GM18526 (cell line): ENCODE data around the gene MINDY4.

ENCODE experiments used
- POLR2A ChIP-seq: IDR thresholded peaks from 3 replicates; pipeline ENCODE4 v1.6.1; 2011; ENCODE audit not compliant: insufficient read length; ENCODE audit errors: extremely low read depth

MINDY4 gene

DNA sequence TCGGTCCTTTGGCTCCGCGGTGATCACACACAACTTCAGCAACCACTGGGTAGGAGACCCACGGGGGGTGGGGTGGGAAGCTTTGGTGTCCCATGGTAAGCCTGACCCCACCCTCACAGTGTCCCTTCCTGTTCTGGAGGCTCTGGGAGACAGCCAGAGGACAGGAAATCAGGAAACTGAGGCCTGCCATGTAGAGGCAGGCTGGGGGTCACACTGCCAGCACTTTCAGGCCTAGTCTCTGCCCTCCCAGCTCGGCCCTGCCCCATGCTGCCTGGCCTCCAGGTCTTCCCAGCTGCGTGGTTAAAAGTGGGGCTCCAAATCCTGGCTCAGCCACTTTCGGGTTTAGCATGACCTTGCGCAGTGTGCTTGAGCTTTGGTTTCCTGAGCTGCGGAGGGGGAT is 151.4 kb downstream of the MINDY4 start:
- no peak for TF ChIP-seq POLR2A

DNA sequence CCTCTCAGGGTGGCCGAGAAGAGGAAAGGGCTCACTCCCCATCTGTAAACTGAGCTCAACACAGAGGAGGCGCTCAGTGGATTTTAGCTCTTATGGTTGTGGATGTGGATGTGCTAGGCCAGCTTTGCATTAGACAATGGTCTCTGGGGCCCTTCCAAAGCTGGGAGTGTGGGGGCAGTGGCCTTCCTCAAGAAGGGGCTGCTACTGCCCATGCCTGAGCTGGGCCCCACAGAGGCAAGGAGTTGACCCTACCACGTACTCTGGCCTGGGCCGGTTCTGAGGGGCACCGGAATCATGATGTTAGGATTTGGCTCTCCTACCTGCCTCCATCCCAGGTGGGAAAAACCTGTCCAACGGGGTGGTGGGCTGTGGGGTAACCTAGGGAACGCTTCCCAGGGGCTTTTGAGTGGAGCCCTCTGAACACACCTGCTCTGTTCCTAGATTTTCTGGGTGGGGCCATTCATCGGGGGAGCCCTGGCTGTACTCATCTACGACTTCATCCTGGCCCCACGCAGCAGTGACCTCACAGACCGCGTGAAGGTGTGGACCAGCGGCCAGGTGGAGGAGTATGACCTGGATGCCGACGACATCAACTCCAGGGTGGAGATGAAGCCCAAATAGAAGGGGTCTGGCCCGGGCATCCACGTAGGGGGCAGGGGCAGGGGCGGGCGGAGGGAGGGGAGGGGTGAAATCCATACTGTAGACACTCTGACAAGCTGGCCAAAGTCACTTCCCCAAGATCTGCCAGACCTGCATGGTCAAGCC is 152.0 kb downstream of the MINDY4 start:
- no peak for TF ChIP-seq POLR2A

DNA sequence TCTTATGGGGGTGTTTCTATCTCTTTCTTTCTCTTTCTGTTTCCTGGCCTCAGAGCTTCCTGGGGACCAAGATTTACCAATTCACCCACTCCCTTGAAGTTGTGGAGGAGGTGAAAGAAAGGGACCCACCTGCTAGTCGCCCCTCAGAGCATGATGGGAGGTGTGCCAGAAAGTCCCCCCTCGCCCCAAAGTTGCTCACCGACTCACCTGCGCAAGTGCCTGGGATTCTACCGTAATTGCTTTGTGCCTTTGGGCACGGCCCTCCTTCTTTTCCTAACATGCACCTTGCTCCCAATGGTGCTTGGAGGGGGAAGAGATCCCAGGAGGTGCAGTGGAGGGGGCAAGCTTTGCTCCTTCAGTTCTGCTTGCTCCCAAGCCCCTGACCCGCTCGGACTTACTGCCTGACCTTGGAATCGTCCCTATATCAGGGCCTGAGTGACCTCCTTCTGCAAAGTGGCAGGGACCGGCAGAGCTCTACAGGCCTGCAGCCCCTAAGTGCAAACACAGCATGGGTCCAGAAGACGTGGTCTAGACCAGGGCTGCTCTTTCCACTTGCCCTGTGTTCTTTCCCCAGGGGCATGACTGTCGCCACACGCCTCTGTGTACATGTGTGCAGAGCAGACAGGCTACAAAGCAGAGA is 152.7 kb downstream of the MINDY4 start:
- no peak for TF ChIP-seq POLR2A

DNA sequence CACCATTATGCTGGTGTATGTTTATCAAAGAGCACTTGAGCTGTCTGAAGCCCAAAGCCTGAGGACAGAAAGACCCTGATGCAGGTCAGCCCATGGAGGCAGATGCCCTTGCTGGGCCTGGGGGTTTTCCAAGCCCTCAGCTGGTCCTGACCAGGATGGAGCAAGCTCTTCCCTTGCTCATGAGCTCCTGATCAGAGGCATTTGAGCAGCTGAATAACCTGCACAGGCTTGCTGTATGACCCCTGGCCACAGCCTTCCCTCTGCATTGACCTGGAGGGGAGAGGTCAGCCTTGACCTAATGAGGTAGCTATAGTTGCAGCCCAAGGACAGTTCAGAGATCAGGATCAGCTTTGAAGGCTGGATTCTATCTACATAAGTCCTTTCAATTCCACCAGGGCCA is 153.4 kb downstream of the MINDY4 start:
- no peak for TF ChIP-seq POLR2A

DNA sequence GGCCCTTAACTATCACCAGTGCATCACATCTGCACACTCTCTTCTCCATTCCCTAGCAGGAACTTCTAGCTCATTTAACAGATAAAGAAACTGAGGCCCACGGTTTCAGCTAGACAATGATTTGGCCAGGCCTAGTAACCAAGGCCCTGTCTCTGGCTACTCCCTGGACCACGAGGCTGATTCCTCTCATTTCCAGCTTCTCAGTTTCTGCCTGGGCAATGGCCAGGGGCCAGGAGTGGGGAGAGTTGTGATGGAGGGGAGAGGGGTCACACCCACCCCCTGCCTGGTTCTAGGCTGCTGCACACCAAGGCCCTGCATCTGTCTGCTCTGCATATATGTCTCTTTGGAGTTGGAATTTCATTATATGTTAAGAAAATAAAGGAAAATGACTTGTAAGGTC is 153.9 kb downstream of the MINDY4 start:
- TF ChIP-seq POLR2A, result no peak

DNA sequence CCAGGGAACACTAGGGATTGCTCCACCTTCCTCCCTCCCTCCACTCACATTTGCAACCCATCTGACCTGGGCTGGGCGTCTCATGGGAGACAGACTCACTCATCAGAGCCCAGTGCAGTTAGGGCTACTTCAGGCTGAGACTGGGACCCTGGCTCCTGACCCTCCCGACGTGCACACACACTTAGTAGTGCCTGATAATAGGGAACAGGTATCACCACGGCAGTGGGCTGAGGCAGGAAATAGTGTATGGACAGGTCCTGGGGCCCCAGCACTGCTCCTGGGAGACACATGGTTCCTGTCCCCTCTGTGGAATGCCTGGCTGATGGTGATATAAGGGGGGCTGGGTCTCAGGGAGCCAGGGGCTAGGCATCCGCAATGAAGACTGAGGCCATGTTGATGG is 154.7 kb downstream of the MINDY4 start:
- no peak for TF ChIP-seq POLR2A

DNA sequence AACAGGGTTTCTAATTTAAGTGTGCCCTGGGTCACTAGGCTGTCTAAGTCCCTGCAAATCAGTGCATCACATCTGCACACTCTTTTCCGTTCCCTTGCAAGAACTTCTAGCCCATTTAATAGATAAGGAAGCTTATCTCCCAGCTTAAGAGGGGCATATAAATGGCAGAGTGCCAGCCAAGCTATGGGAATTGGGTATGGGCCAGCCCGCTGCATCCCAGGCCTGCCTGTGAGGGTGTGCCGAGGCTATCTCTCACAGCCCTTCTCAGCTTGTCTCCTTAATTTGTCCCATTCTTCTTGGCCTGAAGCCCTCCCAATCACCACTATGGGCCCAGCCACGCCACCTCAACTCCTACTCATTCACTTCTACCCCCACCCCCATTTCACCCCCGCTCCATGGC is 155.1 kb downstream of the MINDY4 start:
- TF ChIP-seq POLR2A, result no peak

DNA sequence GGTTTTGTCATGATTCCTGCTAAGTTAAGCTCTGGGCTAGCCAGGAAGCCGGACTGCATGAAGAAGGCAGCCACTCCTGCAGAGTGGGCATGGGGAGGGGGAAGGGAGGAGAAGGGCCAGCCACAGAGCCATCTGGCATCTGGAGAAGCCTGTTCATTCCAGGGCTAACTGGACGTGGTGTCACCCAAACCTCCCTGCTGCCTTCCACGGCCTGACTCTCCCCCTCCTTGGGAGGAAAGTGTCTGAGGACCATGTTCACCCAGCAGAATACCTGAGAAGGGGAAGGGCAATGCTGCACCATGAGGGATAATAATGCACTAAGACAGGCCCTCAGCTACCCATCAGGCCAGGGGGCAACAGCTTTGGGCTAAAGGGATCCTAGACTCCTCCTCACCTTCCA is 155.8 kb downstream of the MINDY4 start:
- no peak for TF ChIP-seq POLR2A

DNA sequence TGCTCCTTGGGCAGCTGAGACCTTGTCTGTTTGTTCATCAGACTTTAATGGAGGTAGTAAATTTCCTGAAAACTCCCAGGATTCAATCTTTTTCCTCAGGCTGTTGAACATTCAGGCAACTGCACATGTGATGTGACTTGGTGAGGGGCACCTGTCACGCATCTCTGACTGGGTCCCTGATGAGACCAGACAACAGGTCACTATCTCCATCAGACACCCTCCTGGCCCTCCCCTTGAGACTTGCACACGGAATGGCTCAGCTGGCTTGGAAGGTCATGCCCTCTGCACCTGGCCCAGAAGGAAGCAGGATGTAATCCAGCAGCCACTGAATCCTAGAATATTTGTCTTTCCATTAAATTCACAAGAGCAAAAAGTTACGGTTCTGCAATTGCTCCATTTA is 156.3 kb downstream of the MINDY4 start:
- TF ChIP-seq POLR2A, result no peak

DNA sequence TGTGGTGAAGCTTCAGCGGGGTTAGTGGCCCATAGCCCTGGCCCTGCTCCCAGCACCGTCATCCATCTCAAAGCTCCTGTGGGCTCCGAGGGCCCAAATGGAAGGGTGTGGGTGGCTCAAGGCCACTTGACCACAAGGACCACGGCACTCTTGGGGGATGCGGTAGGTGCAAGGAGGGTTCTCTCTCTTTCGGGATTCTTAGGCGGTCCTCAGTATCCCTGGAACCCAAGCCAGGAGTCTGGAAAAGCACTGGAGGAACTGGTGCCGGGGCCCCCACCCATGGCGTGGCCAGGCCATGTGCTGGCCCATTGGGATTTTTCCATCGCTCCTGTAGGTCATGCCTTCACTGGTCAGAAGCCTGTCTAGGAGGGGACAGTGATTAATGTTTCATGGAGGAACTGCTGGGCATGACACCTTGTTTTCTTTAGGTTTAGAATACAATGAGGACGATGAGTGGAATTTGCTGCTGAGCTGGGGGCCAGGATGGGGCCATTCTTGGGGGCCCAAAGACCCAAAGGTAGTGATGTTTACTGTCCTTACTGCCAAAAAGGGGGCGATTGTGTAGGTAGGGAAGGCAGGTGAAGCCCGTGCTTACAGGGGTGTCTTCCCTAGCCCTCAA is 157.1 kb downstream of the MINDY4 start:
- TF ChIP-seq POLR2A, result no peak

DNA sequence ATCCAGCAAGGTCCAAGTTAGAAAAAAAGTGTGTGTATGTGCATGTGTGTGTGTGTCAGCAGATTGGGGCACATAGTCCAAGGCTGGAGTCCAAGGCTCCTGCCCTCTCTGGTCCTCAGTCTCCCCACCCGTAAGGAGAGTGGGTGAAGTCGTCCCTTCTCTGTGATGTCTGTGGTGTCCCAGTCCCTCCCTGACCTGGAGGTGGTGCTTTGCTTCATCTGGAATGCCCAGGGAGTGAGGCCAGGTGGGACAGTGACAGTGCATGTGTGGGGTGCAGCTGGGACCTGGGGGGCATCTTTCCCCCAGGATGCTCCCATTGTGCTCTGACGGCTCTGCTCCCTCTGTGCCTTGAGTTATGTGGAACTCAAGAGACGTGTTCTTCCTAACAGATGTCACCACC is 158.5 kb downstream of the MINDY4 start:
- TF ChIP-seq POLR2A, result no peak

DNA sequence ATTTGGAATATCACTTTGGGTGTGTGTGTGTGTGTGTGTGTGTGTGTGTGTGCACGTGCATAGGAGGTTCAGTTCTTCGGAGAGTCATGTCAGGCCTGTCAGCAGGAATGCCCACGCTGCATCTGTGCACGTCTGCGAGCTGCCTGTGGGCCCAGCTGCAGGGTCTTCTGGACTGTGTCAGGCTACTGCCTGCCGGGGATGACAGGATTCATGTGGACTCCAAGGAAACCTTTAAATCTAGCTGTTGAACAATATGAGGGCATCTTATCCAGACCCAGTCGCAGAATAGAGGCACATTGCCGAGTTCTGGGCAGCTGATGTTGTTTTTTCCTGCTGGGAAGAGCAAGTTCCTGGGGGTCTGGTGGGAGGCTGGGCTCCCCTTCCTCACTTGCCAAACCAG is 159.4 kb downstream of the MINDY4 start:
- TF ChIP-seq POLR2A, result no peak

DNA sequence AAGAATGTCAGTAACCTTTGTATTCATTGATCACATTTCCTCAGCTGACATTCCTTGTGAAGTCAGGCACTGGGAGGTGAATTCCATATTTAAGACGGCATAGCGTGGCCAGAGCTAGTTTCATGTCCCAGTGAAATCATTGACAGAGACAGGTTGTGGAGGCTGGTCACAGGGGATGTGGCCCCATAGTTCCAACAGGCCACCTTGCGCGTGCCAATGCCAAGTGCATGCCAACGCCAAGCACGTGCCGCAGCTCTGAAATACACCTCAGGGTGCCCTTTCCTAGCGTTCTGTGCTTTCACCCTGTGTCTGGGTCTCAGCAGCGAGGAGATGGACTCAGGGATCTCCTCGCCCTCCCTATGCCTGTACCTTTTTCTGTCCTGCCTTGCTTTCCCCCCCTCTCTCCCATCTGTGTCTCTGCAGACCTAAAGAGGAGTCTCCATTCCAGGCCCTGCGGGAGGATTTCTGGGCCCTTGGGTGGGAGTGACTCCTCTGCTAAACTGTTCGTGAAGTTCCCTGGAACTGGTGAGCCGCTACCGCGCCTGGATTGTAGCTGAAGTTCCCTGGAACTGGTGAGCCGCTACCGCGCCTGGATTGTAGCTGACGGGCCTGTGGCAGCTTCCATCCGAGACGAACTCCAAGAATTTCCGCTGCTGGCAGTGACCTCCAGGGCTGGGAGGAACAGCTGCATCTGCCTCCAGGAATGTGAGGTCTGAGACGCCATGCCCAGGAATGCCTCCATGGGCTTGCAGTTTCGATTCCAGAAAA is 160.1 kb downstream of the MINDY4 start:
- TF ChIP-seq POLR2A, result no peak

DNA sequence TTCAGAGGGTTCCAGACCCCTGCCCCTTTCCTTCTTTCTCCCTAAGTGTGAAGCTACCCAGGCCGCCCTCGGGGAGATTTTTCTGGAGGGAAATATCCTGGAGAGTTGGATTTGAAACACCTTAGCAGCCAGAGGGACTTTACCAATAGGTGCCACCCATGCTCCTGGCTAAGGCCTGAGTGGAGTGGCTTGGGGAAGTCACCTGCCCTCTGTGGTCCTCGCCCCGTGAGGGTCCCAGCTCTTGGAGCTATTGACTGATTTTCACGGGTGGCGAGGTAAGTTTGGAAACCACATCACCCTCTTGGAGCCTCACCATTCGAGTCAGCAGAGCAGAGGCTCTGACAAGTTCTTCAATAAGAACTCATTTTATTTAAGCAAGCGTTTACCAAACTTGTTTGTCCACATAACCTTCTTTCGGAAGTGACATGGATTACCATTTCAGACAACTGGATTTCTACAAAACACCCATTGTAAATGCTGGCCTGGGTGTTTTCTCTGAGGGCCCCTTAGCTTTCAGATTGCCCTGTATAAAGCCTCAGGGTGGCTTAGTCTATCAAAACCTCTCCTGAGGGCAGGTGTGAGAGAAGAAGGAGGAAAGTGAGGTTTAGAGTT is 160.8 kb downstream of the MINDY4 start:
- no peak for TF ChIP-seq POLR2A

DNA sequence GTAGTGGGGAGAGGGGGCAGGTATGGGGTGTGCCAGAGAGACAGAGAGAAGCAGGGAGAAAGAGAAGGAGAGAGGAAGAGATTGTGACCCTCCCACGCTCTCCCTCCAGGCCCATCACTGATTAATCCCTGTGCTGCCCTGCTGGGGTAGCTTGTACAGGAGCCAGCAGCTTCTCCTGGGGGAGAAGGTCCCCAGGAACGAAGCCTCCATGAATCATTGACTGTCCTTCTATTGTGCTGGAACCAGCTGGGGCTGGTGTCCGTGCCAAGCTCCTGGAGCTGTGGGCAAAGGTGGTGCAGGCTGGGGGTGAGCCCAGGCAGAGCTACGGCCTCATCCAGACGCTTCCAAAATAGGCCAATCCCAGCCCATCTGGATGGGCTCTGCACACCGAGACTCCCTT is 161.3 kb downstream of the MINDY4 start:
- TF ChIP-seq POLR2A, result no peak

DNA sequence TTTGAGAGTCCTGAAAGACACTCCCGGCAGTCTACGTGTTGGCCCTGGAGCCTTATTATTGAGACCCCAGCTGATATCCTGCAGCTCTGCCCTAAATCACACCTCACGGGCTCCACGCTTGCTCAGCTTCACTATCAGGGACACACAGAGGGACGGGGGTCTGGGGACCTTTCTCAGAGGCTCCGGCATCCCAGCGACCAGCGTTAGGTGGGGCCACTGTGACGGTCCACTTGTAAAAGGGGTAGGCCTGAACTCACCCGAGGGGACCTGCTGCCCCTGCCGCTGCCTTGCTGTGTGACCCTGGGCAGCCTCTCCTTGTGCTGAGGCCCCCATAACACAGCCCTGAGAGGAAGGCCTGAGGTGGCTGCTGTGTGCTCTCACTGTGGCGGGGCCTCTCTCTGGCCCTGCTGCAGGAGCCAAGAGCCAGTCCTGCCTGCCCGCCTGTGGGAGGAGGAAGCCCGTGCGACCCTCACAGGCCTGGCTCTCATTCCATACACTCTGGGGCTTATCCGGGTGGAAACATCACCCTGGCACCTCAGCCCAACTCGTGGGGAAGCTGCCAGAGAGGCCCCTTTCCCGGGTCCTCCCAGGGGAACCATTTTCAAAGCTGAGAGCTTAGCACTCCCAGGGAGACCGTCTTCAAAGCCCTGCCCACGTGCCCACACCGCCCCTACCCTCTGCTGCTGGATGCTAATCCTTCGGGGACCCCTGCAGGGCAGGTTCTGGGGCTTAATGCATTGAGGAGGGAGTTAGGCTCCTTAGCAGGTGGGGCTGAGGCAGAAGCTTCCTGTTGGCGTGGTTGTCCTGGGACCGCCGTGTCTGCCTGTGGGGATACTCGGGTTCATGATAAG is 162.1 kb downstream of the MINDY4 start:
- TF ChIP-seq POLR2A, result no peak
